Measurements from ENCODE around the gene PFN1. TPM values are rescaled to one million over a fixed set of nuclear protein-coding genes. Genes with fewer than 3 reads are reported as not detected.

PFN1 gene
- total and polyA plus RNA-seq, 2 experiments from 2014 or later = 244 to 706 TPM

- WGBS (ENCODE audit: low lambda C conversion rate, missing lambda C conversion rate) = 24% methylated on average over 28 of the region's 30 CpGs
These were observed 39.6 kb upstream of the PFN1 start for GRCh38 chr17:4987767-4988567.

GRCh38 chr17:4986951-4987766 is 38.8 kb upstream of the PFN1 start, which contains the start of gene CAMTA2:
CAMTA2 (minus strand) TSS chr17:4987675; CDS start chr17:4986222, 1,453 bp downstream.
- peaks cover 10% of the 10 kb centered on the region for H3K4me1 ChIP-seq (ENCODE audit: insufficient read depth)

More at GRCh38 chr17:4987767-4988567, 39.6 kb upstream of the PFN1 start:
- Histone ChIP-seq H3K4me1 (ENCODE audit: insufficient read depth) (peaks cover 10% of the 10 kb centered on the region), H4K20me1 (ENCODE audit: insufficient read depth, poor library complexity, severe bottlenecking) (no peaks in the 10 kb centered on the region), H2AFZ (peak overlapping the region; percentile 81), H3K36me3 (replicated peaks; ENCODE audit: insufficient read depth, low read depth) (no peaks in the 10 kb centered on the region), H3K4me3 (peak overlapping the region; percentile 73), H3K9me3 (ENCODE audit: low read depth) (no peaks in the 10 kb centered on the region), H3K27me3 (no peaks in the 10 kb centered on the region), H3K79me2 (peaks cover 12% of the 10 kb centered on the region), H3K27ac (peak overlapping the region; percentile 84), H3K9me2 (replicated peaks; ENCODE audit: insufficient read depth) (no peaks in the 10 kb centered on the region), H3K4me2 (peak overlapping the region; percentile 92)
- DNase-seq (ENCODE audit: low spot score) = no peak
- TF ChIP-seq CTCF (IDR thresholded peaks at IDR 0.05; ENCODE audit: poor library complexity) = no peak
- no peak for TF ChIP-seq EZH2phosphoT487 (IDR thresholded peaks at IDR 0.05; ENCODE audit: low read depth, severe bottlenecking, unreplicated experiment)
- no peak for TF ChIP-seq EZH2 (IDR thresholded peaks at IDR 0.05; ENCODE audit: borderline replicate concordance)

GRCh38 chr17:4986403-4986802 is 38.1 kb upstream of the PFN1 start:
- Histone ChIP-seq H3K9me2 (replicated peaks; ENCODE audit: insufficient read depth) (no peaks in the 10 kb centered on the region), H3K4me3 (peak overlapping the region; percentile 73), H2AFZ (no peak overlapping the region), H3K4me1 (ENCODE audit: insufficient read depth) (peaks cover 10% of the 10 kb centered on the region), H3K9me3 (ENCODE audit: low read depth) (no peaks in the 10 kb centered on the region), H3K4me2 (peak overlapping the region; percentile 92), H4K20me1 (ENCODE audit: insufficient read depth, poor library complexity, severe bottlenecking) (no peaks in the 10 kb centered on the region), H3K27me3 (no peaks in the 10 kb centered on the region), H3K79me2 (peaks cover 12% of the 10 kb centered on the region), H3K36me3 (replicated peaks; ENCODE audit: insufficient read depth, low read depth) (no peaks in the 10 kb centered on the region), H3K27ac (peak overlapping the region; percentile 84)
- DNase-seq (ENCODE audit: low spot score) = peak; percentile 27
- WGBS (ENCODE audit: low lambda C conversion rate, missing lambda C conversion rate) = 58% methylated on average over 5 of the region's 5 CpGs
- no peak for TF ChIP-seq CTCF (IDR thresholded peaks at IDR 0.05; ENCODE audit: poor library complexity)
- TF ChIP-seq EZH2 (IDR thresholded peaks at IDR 0.05; ENCODE audit: borderline replicate concordance) = no peak
- TF ChIP-seq EZH2phosphoT487 (IDR thresholded peaks at IDR 0.05; ENCODE audit: low read depth, severe bottlenecking, unreplicated experiment) = no peak

More at GRCh38 chr17:4986951-4987766, 38.8 kb upstream of the PFN1 start, which contains the start of gene CAMTA2:
- Histone ChIP-seq H3K36me3 (replicated peaks; ENCODE audit: insufficient read depth, low read depth) (no peaks in the 10 kb centered on the region), H3K79me2 (peaks cover 12% of the 10 kb centered on the region), H3K4me2 (peak within 1 kb of the TSS; percentile 92), H4K20me1 (ENCODE audit: insufficient read depth, poor library complexity, severe bottlenecking) (no peaks in the 10 kb centered on the region), H3K4me3 (peak within 1 kb of the TSS; percentile 73), H3K9me2 (replicated peaks; ENCODE audit: insufficient read depth) (no peaks in the 10 kb centered on the region), H3K27ac (peak within 1 kb of the TSS; percentile 84), H3K27me3 (no peaks in the 10 kb centered on the region), H2AFZ (peak within 1 kb of the TSS; percentile 81), H3K9me3 (ENCODE audit: low read depth) (no peaks in the 10 kb centered on the region)
- WGBS (ENCODE audit: low lambda C conversion rate, missing lambda C conversion rate) = 2% methylated on average over 68 of the region's 78 CpGs
- peak; percentile 90 for DNase-seq (ENCODE audit: low spot score)
- no peak for TF ChIP-seq EZH2 (IDR thresholded peaks at IDR 0.05; ENCODE audit: borderline replicate concordance)
- no peak for TF ChIP-seq EZH2phosphoT487 (IDR thresholded peaks at IDR 0.05; ENCODE audit: low read depth, severe bottlenecking, unreplicated experiment)
- TF ChIP-seq CTCF (IDR thresholded peaks at IDR 0.05; ENCODE audit: poor library complexity) = peak; percentile 92
